ENCODE results near the gene GLUD2.
"Not testable (repeated sequence)": the region's sequence is repeated elsewhere in the genome, so short reads cannot be mapped to it uniquely, and the experiment has no call there.

Gene GLUD2

DNA sequence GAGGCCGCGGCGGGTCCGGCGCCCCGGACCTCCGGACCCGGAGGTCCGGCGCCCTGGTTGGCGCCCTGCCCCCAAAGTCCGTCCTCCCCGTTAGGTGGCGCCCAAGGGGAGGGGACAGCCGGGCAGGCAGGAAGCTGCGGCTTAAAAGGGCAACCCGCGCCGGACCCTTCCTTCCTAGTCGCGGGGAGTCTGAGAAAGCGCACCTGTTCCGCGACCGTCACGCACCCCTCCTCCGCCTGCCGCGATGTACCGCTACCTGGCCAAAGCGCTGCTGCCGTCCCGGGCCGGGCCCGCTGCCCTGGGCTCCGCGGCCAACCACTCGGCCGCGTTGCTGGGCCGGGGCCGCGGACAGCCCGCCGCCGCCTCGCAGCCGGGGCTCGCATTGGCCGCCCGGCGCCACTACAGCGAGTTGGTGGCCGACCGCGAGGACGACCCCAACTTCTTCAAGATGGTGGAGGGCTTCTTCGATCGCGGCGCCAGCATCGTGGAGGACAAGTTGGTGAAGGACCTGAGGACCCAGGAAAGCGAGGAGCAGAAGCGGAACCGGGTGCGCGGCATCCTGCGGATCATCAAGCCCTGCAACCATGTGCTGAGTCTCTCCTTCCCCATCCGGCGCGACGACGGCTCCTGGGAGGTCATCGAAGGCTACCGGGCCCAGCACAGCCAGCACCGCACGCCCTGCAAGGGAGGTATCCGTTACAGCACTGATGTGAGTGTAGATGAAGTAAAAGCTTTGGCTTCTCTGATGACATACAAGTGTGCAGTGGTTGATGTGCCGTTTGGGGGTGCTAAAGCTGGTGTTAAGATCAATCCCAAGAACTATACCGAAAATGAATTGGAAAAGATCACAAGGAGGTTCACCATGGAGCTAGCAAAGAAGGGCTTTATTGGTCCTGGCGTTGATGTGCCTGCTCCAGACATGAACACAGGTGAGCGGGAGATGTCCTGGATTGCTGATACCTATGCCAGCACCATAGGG is at the start of gene GLUD2:
Gene GLUD2 (plus strand): TSS at position 170 of the 979 bp plus-strand sequence. CDS start 75 bp downstream, at position 245.
- peak; percentile 36 for DNase-seq (ENCODE audit: low read depth)

DNA sequence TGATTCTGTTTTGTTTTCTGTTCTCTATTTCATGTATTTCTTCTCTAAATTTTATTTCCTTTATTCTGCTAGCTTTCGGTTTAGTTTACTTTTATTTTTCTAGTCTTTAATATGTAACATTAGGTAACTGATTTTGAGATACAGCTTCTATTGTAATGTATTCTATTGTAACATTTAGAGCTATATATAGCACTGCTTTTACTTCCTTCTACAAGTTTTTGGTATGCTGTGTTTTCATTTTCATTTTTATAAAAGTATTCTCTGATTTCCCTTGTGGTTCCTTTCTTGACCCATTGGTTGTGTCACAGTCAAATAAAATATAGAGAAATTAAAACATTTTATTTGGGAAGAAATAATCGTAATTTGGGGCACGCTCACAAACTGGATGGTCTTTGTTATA is 48.0 kb upstream of the GLUD2 start:
- no peak for DNase-seq (ENCODE audit: low read depth)

DNA sequence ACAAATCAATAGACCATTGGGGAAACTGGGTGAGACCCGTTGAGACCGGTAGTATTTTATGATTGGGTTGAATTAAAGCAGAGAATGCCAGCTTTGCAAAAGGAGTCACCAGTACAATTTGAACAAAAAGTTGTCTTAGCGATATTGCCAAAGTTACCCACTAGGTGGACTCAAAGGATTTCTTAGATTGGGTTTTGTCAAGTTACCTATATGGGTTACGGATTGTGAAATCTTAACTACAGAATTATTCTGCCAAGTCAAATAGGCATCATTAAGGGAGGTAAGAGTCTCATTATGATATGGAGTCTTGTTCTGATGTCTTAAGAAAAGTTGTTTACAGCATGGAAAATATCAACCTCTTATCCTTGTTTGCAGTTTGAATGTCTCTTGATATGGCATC is 46.8 kb upstream of the GLUD2 start:
- DNase-seq (ENCODE audit: low read depth): peak; percentile 3

DNA sequence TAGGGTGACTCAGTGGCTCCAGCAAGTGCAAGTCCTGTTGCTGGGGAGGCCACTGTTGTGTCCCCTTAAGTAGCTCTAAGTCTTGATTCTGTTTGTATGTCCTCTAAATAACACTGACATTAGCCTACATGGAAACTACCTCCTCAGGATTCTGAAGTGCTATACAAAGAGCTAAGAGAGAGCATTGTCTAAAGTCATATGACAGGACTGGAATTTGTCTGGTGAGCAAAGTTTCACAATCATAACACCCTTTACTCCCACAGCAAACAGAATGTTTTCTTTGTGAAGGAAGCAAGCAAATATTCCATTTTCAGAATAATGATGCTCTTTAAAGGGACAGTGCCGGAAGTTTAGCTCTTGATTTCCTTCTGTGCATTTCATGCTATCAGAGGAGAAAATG is 38.5 kb upstream of the GLUD2 start:
- DNase-seq (ENCODE audit: low read depth): peak; percentile 1

DNA sequence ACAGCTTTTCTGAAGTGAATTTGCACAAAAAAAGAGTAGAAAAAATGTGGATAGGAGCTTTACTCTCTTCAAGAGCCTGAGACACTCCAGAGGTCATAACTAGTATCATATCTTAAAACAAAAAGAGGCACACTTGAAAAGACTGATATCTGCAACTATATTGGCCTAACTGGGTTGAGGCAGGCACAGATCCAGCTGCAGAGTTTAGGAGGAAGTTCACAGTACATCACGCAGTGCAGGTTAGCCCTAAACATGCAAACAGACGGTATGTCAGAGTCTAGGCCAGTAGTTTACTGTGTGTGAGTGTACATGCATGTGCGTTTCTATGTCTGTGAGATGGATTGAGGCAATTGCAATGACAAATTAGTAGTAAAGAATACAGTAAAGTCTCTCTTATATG is 37.6 kb upstream of the GLUD2 start:
- DNase-seq (ENCODE audit: low read depth): no peak

DNA sequence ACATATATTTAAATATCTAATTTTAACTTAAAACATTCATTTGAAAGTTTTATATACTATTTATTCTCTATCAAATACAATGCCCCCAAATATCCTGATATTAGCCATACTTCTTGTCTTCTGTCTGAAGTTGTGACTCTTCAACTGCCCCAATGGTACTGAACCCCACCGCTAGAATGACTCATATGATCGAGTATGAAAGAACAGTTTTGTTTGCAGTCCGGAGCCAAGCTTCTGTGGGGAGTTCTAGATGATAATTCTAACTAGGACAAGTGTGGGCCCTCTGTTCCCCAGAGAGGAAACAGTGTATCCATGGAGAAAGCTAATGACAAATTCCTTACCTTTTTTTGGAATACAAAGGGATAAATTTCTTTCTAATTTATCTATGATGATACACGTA is 37.2 kb upstream of the GLUD2 start:
- no peak for DNase-seq (ENCODE audit: low read depth)

DNA sequence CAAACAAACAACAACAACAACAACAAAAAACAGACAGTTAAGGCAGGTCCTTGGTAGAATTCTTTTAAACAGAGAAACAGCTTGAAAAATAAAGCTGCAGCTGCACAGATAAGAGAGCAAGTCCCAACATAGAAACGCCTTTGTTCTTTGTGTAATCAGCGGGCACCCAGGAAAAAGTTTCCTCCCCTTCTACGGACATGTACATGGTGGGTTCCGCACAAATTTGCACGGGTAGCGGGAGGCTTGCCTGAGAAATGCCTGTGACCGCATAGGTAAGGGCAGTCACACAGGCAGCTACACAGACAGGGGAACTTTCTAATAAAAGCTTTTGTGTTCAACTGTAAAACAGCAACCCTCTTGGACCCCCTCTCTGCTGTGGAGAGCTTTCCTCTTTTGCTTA is 36.2 kb upstream of the GLUD2 start:
- DNase-seq (ENCODE audit: low read depth): no peak

DNA sequence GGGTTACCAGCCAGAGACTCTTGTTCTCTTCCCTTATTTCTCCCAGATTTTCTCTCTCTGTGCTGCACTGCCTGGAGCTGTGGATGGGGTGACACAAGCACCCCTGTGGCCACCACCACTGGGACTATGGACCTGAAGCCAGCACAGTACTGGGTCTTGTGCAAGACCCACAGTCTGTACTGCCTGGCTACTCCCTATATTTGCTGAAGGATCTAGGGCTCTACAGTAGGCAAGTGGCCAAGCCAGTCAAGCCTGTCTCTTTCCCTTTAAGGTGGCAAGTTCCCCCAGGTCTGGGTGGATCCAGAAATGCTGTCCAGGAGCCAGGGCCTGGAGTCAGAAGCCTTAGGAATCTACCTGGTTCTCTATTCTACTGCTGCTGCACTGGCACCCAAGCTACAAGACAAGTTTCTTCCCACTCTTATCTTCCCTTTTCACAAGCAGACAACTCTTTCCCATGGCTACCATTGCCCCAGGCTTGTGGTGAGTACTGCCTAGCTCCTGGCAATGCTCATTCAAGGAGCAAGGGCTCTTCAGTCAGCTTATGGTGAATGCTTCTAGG is 33.4 kb upstream of the GLUD2 start:
- DNase-seq (ENCODE audit: low read depth): no peak

DNA sequence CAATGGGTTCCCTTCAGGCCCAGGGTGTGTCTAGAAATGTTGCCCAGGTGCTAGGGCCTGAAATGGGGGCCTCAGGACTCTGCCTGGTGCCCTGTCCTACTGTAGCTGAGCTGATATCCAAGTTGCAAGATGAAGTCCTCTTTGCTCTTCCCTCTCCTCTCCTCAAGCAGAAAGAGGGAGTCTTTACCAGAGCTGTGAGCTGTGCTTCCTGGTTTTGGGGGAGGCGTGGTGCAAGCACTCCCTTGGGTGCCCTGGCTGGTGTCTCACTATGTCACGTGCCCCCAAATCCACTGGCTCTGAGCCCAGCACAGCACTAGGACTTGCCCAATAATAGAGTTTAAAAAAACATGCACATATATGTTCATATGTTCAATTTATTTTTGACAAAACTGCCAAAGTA is 32.6 kb upstream of the GLUD2 start:
- no peak for DNase-seq (ENCODE audit: low read depth)

DNA sequence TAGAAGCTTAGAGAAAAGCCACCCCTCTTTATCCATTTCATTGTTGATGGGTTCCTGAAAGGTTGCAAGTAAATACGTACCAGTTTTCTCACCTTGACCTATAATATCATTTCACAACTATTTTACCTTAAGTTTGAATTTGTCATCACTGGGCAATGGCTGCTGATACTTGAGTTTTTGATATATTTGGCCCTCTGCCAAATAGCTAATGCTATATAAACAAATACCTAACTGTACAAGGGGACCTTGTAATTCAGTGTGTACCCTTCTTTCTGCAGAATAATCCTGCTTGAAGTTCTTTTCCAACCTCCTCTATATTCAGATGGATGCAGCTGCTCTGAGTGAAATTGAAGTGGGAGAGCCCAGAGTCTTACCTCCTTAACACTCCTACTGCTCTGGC is 19.0 kb upstream of the GLUD2 start:
- no peak for DNase-seq (ENCODE audit: low read depth)

DNA sequence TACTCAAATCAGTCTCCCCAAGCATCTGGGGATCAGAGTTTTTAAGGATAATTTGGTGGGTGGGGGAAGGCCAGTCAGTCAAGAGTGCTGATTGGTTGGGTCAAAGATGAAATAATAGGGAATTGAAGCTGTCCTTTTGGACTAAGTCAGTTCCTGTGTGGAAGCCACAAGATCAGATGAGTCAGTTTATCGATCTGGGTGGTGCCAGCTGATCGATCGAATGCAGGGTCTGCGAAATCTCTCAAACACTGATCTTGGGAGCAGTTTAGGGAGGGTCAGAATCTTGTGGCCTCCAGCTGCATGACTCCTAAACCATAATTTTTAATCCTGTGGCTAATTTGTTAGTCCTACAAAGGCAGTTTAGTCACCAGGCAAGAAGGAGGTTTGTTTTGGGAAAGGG is 17.3 kb upstream of the GLUD2 start:
- DNase-seq (ENCODE audit: low read depth): no peak

DNA sequence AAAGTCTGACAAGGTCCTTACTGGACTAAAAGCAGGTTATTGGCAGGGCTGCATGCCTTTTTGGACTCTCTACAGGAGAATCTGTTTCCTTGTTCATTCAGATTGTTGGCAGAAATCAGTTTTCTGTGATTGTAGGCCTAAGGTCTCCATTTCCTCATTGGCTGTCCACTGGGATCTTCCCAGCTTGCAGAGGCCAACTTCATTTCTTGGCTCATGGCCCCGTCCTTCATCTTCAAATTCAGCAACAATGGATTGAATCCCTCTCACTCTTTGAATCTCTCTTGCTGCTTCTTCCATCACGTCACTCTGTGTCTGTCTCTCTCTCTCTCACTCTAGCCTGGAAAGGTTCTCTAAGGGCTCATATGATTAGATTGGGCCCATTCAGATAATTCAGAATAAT is 14.9 kb upstream of the GLUD2 start:
- no peak for DNase-seq (ENCODE audit: low read depth)

DNA sequence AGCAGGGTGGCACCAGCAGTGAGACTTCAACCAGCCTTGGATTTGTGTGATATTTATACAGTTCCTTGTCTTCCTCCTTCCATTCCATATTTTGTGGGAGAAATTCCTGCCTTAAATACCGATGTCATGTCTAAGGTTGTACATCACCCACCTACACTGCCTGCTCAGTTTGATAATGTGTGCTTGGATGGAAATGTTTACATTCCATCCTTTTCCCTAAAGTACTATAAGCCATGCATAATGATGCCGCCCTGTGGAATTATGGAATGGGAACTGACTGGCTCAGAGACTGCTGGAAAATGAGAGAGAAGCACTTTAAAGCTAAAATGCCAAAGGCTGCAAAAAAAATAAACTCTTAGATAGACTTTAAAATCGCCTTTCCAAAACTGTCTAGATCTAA is 11.3 kb upstream of the GLUD2 start:
- no peak for DNase-seq (ENCODE audit: low read depth)

DNA sequence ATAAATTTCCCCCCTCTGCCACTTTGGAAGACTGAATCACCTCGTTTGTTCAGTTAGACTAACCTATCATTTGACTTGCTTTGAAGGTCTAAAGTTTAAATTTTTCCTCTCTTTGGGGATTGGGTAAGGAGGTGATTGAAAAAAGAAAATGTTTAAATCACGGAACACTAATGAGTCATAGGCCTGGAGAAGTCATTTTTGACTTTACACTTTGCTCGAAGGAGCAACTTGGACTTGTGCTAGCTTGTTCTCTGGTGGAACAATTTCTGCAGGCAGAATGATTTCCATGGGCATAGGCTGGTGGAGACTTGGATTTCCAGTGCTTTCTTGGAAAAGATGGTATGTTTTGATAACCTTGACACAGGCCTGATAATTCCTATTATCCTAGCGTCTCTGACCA is 10.5 kb upstream of the GLUD2 start:
- DNase-seq (ENCODE audit: low read depth): no peak

DNA sequence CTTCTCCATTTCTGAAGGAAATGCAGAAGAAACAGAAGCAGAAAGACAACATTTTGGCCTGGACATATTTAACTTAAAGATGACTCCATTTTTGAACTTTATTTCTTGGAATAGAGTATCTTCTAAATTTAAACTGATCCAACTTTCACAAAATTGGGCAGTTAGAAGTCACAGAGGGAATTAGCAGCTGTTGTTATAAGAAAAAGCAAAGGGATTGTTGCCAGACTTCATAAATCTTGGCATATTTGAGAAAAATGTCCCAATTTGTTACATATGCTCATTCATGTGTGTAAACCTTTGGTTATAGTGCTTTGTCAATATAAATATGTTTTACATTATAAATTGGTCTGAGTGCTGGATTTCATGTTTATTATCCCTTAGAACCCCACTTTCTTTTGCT is 3.4 kb downstream of the GLUD2 start:
- DNase-seq (ENCODE audit: low read depth): no peak

DNA sequence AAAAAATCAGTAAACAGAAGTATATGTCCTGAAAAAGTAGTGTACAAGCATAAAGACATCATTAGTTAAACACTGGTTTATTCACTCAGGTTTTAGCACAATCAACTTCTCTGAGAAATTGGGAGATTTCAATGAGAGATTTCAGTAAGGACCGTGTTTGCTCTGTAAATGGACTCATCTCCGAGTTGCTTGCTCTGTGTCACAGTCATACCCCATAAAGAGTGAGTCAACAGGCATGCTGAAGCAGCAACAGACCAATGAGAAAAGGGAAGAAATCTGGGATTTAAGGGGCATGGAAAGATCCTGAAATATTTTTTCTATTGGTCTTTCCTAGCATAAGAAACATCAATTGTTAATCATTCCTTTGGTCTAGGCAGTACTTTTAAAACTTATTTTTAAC is 4.7 kb downstream of the GLUD2 start:
- DNase-seq (ENCODE audit: low read depth): no peak

DNA sequence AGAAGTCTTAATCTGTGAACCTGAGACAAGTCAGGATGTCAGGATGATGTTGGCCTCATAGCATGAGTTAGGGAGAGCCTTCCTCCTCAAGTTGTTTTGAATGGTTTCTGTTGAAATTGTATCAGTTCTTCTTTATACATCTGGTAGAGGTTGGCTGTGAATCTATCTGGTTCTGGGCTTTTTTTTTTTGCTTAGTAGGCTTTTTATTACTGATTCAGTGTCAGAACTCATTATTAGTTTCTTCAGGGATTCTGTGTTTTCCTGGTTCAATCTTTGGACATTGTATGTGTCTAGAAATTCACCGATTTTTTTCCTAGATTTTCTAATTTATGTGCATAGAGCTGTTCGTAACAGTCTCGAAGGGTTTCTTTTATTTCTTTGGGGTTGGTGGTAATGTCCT is 14.9 kb downstream of the GLUD2 start:
- DNase-seq (ENCODE audit: low read depth): no peak

DNA sequence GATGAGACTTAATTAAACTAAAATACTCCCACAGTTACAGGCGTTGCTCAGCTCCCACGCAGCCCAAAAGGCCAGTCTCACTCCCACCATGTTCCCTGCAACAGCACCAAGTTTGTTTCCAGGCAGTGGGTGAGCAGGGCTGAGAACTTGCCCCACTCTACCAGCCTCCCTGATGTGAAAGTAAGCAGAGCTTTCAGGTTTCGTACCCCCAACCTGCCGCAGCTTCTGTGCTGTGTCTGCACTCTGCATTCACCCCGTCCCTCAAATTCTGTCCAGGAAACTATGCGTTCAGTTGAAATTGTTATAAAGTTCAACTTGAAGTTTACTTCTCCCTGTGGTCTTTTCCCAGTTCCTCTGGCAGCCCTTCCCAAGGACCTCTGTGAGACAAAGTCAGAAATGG is 17.2 kb downstream of the GLUD2 start:
- DNase-seq (ENCODE audit: low read depth): no peak

DNA sequence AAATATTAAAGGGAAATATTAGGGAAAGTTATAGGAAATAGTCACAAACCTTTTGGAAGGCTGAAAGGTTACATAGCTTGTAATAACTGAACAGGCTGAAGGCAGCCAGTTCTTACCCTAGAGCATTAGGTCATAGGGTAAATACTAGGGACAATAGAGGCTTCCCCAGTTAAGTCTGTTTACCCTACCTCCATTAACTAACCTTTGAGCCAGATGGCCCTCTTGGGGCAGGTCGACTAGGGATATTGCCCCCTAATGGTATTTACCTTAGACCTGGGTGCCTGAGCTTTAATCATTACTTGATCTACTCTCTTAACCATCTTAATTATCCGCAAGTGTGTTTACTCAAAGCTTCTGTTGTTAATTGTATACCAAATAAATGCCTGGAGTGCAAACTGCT is 36.8 kb downstream of the GLUD2 start:
- DNase-seq (ENCODE audit: low read depth): not testable (repeated sequence)

DNA sequence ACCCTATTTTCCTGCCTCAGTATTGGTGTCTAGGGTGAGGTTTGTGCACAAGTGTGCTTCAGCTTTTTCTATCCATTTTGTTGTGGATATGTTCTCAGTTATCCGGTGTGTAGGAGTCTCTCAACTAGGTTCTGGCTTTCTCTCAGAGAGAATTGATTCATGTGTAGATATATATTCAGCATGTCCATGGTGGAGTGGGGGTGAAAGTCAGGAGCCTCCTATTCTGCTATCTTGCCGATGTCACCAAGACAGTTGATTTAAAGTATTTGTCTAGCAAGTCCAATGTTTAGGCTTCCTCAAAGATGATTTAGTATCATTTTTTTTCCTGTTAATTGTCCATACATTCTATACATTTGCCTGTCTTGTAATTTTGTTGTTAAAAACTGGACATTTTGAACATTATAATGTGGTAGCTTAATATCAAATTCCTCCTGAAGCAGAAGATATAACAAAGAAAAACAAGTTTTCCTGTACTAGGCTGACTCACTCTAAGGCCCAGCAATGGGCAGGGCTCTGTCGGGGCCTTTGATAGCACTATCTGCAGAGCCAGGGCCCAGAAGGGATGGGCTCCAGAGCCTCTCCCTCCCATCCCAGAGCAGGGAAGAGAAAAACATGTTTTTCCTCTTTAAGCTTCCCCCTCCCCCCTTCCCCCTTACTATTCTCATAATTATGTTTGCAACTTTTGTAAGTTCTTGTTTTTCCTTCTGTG is 37.6 kb downstream of the GLUD2 start:
- no peak for DNase-seq (ENCODE audit: low read depth)

DNA sequence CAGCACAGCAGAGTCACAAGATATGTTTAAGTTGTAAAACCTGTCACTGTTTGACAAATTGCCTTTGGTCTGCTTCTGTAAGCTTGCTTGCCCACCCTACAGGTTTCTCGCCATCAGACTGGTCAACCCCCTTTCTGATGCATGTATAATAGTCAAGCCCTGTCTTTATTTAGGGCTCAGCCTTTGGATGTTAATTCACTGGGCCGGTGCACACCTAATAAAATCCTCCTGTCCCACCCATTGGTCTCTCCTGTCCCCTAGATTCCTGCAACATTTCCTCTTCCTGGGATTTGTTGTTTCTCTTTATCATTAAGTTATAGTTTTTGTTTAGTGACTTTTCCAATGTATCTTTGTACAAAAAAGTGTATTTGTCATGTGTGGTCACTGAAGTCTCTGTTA is 38.2 kb downstream of the GLUD2 start:
- no peak for DNase-seq (ENCODE audit: low read depth)

DNA sequence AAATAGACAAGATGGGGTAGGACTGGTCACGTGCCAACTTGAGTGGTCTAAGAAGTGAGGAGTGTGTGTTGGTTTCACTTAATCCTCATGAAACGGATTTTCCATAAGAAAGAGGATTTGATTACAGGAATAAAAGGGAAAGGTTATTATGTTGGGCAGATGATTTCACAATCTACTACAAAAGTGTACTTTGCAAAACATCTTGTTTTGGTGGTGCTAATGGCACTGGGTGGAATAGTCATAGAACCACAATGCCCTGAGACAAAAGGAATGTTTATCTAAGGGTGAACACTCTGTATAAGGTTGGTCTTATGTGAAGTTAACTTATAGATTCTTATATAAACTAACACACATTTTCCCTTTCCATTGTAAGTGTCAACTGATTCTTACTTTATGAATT is 45.6 kb downstream of the GLUD2 start:
- peak; percentile 28 for DNase-seq (ENCODE audit: low read depth)
